GM10266 (cell line): Measurements from ENCODE around the gene CTNND2.

Experiments
- DNase-seq: peaks from one replicate; pipeline ENCODE4 v3.0.0; 2012; ENCODE audit errors: extremely low spot score
- CTCF ChIP-seq: IDR thresholded peaks from 2 replicates; pipeline ENCODE4 v1.5.1; 2012; ENCODE audit warnings: mild to moderate bottlenecking, low read depth; ENCODE audit not compliant: control insufficient read depth, insufficient read depth; ENCODE audit errors: missing control alignments

Gene CTNND2

GRCh38 chr5:11898787-11899186, 5.5 kb downstream of the CTNND2 start:
- DNase-seq, result no peak
- no peak for TF ChIP-seq CTCF

- no peak for DNase-seq
- no peak for TF ChIP-seq CTCF
Measured at GRCh38 chr5:11897781-11898180, 6.5 kb downstream of the CTNND2 start.

- TF ChIP-seq CTCF, result no peak
- DNase-seq, result no peak
Measured at GRCh38 chr5:11894992-11895391, 9.3 kb downstream of the CTNND2 start.

GRCh38 chr5:11892832-11893231, 11.4 kb downstream of the CTNND2 start:
- no peak for TF ChIP-seq CTCF
- no peak for DNase-seq

- DNase-seq, result no peak
Measured at GRCh38 chr5:11890777-11891176, 13.5 kb downstream of the CTNND2 start.

GRCh38 chr5:11888221-11888620, 16.0 kb downstream of the CTNND2 start:
- no peak for DNase-seq
- TF ChIP-seq CTCF, result no peak

More at GRCh38 chr5:11890777-11891176, 13.5 kb downstream of the CTNND2 start:
- no peak for TF ChIP-seq CTCF

GRCh38 chr5:11878814-11879213, 25.4 kb downstream of the CTNND2 start:
- no peak for DNase-seq
- TF ChIP-seq CTCF, result no peak
